Subcutaneous adipose tissue (tissue), 4 donors: Measurements from ENCODE around the gene ZNF506. TPM values are rescaled to one million over a fixed set of nuclear protein-coding genes. Genes with fewer than 3 reads are reported as not detected.

Experiments used
- CTCF ChIP-seq: fragments of 450-650 bp; IDR thresholded peaks from one replicate; pipeline ENCODE4 v1.5.1; 2016; ENCODE audit warnings: low read depth, mild to moderate bottlenecking, control low read depth, antibody characterized with exemption, moderate library complexity
- total RNA-seq, 4 donors: library from RNA; depleted of rRNA; stranded (reverse); fragments of >200 nt; gene quantifications; one replicate each; pipeline ENCODE4 v1.1.0, GENCODE V29; 2016

ZNF506 gene
- total RNA-seq, result 10 to 100 TPM; 31.4 to 39.0 (median 36.7) TPM

DNA sequence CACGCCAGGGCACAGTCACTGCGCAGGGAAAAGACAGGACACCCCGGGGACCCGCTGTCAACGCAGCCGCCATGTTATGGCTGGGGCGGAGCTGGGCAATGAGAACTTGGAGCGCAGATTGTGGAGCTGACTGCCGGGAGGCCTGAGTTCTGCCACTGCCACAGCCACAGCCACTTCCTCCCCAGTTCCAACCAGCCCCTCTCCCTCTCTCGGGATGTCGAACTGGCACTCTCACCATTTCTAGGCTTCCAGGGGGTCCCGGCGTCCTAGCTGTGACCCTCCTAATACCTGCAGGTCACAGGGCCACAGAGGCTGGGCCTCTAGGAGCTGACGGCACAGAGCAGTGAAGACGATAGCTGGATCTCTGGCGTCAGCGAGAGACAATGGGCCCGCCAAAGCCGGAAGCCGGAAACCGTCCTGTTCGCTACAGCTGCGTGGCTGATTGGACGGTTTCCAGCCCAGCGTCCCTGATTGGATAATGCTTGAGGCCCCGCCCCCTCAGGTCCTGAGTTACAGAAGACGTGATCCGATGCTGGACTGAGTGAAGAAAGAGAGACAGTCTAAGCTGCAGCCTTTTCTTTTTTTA lies at the start of gene ZNF506:
Gene ZNF506 (minus strand): TSS at position 385 of the 586 bp plus-strand sequence. CDS start 147 bp downstream, at position 238.
- TF ChIP-seq CTCF, result no peak

- no peak for TF ChIP-seq CTCF
Measured at GRCh38 chr19:19866611-19867248, 45.2 kb upstream of the ZNF506 start.

- TF ChIP-seq CTCF, result no peak
Measured at GRCh38 chr19:19865750-19866610, 44.4 kb upstream of the ZNF506 start, which contains the start of gene ZNF253. TSS of gene ZNF253 (plus strand) at chr19:19865882. CDS start at chr19:19865997, 115 bp downstream.

DNA sequence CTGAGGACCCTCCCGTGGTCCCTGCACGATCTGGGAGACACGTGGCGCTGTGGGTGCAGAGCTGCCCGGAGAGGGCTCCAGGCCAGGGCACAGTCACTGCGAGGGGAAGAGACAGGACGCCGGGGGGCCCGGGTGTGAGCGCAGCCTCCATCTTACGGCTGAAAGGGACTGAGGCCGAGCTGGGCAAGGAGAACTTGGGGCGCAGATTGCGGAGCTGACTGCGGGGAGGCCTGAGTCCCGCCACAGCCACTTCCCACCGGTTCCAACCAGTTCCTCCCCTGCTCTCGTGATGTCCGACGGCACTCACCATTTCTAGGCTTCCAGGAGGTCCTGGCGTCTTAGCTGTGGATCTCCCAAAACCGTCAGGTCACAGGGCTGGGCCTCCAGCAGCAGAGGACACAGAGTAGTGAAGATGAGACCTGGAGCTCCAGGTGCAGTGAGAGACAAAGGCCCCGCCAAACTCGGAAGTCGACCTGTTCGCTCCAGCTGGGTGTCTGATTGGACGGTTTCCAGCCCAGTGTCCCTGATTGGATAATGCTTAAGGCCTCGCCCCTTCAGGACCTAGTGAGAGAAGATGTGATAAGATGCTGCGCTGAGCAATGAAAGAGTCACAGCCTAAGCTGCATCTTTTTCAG lies 39.3 kb upstream of the ZNF506 start:
- no peak for TF ChIP-seq CTCF

DNA sequence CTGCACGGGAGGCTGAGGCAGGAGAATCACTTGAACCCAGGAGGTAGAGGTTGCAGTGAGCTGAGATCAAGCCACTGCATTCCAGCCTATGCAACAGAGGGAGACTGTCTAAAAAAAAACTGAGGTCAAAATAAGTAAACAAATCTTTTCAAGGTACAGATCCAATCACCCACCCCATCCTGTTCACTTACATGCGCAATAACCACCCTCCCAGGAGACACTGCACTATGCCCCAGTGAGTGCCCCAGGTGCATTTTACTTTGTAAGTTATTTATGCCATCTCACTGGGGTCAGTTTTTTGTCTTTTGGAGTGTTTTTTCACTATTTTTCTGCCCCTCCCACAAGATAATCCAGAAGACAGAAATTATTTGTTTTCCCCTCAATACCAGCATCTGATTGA lies 37.2 kb upstream of the ZNF506 start:
- no peak for TF ChIP-seq CTCF

- no peak for TF ChIP-seq CTCF
Measured at GRCh38 chr19:19849056-19849455, 27.5 kb upstream of the ZNF506 start.

DNA sequence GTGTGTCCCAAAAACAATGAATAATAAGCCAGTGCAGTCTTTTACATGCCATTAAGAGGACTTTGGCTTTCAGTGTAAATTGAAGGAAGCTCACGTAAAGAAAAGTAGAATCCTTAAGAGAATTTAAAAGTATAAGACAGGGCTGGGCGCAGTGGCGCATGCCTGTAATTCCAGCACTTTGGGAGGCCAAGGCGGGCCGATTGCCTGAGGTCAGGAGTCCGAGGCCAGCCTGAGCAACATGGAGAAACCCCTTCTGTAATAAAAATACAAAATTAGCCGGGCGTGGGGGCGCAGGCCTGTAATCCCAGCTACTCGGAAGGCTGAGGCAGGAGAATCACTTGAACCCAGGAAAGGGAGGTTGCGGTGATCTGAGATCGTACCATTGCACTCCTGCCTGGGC lies 26.2 kb upstream of the ZNF506 start:
- TF ChIP-seq CTCF, result no peak
